ENCODE data around the gene SLC15A4.

Gene SLC15A4

DNA sequence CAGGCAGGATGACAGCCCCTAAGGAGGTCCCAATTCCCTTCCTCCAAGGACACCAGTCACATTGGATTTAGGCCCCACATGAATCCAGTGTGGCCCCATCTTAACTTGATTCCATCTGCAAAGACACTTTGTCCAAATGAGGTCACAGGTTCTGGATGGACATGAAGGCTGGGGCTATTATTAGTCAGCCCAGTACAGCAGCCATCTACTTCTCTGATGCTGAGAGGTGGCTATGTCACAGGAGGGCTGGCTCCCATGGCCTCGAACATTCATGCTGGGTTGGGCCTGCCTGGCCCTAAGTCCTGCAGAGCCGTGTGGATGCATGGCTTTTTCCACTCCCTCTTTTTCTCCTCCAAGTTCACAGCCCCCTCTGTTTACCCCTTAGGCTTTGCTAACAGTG is 35.9 kb downstream of the SLC15A4 start:
- H3K79me2 ChIP-seq (ENCODE audit: control insufficient read depth, insufficient read depth, low read length, poor library complexity), result no peaks in the 10 kb centered on the region
- no peak overlapping the region for H3K14ac ChIP-seq (ENCODE audit: low read length)
- no CpG with 5 or more reads among the region's 2 CpGs for WGBS (ENCODE audit: extremely low coverage, insufficient coverage, insufficient read length)
- H3K23ac ChIP-seq (ENCODE audit: low read length), result no peak overlapping the region
- no peak overlapping the region for H3K9ac ChIP-seq (ENCODE audit: low read length)
- H4K91ac ChIP-seq (ENCODE audit: low read depth, low read length), result no peak overlapping the region
- H4K12ac ChIP-seq (ENCODE audit: low read depth, low read length), result no peak overlapping the region
- peaks cover 17 to 19% of the 10 kb centered on the region in 2 experiments for H3K36me3 ChIP-seq (ENCODE audit: control insufficient read depth in 1 of 2, insufficient read depth in 2 of 2, low read length in 2 of 2)
- no peak overlapping the region for H2AK5ac ChIP-seq (ENCODE audit: low read length)
- H2BK12ac ChIP-seq (ENCODE audit: low read length), result no peak overlapping the region
- H2BK120ac ChIP-seq (ENCODE audit: insufficient read depth, low read length, poor library complexity), result no peak overlapping the region
- no peak overlapping the region for H2BK5ac ChIP-seq (ENCODE audit: low read depth, low read length, poor library complexity)
- no peaks in the 10 kb centered on the region for H3K9me3 ChIP-seq (ENCODE audit: insufficient read depth, low read depth, low read length)
- H3K4me1 ChIP-seq (ENCODE audit: control insufficient read depth in 1 of 2, insufficient read depth in 2 of 2, low read length in 2 of 2), result no peaks in the 10 kb centered on the region
- H3K4ac ChIP-seq (ENCODE audit: low read depth, low read length), result no peak overlapping the region
- no peak overlapping the region for H3K27ac ChIP-seq (ENCODE audit: low read depth, low read length)
- H3K27me3 ChIP-seq (ENCODE audit: insufficient read depth, low read length), result no peaks in the 10 kb centered on the region
- H2AFZ ChIP-seq (ENCODE audit: insufficient read depth, low read length, poor library complexity), result no peak overlapping the region
- no peak overlapping the region for H3K4me2 ChIP-seq (ENCODE audit: low read length)
- no peak overlapping the region for H4K8ac ChIP-seq (ENCODE audit: low read depth, low read length)
- no peak for DNase-seq
- H3K4me3 ChIP-seq (ENCODE audit: low read depth, low read length), result no peak overlapping the region
- H3K18ac ChIP-seq (ENCODE audit: low read length), result no peak overlapping the region
- no peaks in the 10 kb centered on the region for H3K79me1 ChIP-seq (ENCODE audit: low read length)

DNA sequence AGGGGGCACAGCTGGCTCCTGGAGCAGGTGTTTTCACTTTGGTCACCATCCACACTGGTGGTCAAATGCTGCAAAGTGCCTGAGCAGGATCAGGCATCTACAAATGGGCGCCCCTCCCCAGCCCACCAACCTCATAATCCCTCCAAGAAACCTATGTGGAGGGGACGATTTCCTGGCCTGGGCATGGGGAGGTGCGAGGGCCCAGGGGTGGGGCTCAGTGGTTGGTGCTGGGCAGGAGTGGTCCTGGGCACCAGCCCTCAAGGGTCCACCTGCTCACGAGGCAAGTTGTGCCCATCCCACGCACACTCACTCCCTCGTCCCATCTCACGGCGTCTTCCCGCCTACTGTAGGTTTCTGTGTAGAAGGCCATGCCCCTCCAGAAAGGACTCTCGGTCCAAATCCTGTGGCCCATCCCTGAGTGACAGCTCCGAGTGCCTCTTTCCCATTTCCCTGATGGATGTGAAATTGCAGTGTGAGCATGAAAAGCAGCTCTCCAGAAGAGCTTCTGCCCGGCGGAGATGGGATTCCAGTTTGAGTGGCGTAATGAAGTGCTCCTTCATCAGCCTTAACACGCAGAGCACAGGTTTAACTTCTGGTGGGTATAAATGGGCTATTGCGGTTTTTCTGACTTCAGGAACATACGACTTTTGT is 36.9 kb downstream of the SLC15A4 start:
- Histone ChIP-seq H2BK120ac (ENCODE audit: insufficient read depth, low read length, poor library complexity) (no peak overlapping the region), H2AK5ac (ENCODE audit: low read length) (no peak overlapping the region), H3K79me2 (ENCODE audit: control insufficient read depth, insufficient read depth, low read length, poor library complexity) (no peaks in the 10 kb centered on the region), H3K4me2 (ENCODE audit: low read length) (no peak overlapping the region), H3K79me1 (ENCODE audit: low read length) (no peaks in the 10 kb centered on the region), H2AFZ (ENCODE audit: insufficient read depth, low read length, poor library complexity) (no peak overlapping the region), H4K91ac (ENCODE audit: low read depth, low read length) (no peak overlapping the region), H3K27me3 (ENCODE audit: insufficient read depth, low read length) (no peaks in the 10 kb centered on the region), H3K14ac (ENCODE audit: low read length) (no peak overlapping the region), H3K18ac (ENCODE audit: low read length) (no peak overlapping the region), H3K36me3 (ENCODE audit: control insufficient read depth in 1 of 2, insufficient read depth in 2 of 2, low read length in 2 of 2) (peaks cover 9 to 10% of the 10 kb centered on the region in 2 experiments), H3K4ac (ENCODE audit: low read depth, low read length) (no peak overlapping the region), H4K12ac (ENCODE audit: low read depth, low read length) (no peak overlapping the region), H4K8ac (ENCODE audit: low read depth, low read length) (no peak overlapping the region), H3K4me3 (ENCODE audit: low read depth, low read length) (no peak overlapping the region), H3K23ac (ENCODE audit: low read length) (no peak overlapping the region), H2BK12ac (ENCODE audit: low read length) (no peak overlapping the region), H3K27ac (ENCODE audit: low read depth, low read length) (no peak overlapping the region), H3K9me3 (ENCODE audit: insufficient read depth, low read depth, low read length) (no peaks in the 10 kb centered on the region), H3K4me1 (ENCODE audit: control insufficient read depth in 1 of 2, insufficient read depth in 2 of 2, low read length in 2 of 2) (no peaks in the 10 kb centered on the region), H2BK5ac (ENCODE audit: low read depth, low read length, poor library complexity) (no peak overlapping the region), H3K9ac (ENCODE audit: low read length) (no peak overlapping the region)
- no CpG with 5 or more reads among the region's 17 CpGs for WGBS (ENCODE audit: extremely low coverage, insufficient coverage, insufficient read length)
- no peak for DNase-seq

DNA sequence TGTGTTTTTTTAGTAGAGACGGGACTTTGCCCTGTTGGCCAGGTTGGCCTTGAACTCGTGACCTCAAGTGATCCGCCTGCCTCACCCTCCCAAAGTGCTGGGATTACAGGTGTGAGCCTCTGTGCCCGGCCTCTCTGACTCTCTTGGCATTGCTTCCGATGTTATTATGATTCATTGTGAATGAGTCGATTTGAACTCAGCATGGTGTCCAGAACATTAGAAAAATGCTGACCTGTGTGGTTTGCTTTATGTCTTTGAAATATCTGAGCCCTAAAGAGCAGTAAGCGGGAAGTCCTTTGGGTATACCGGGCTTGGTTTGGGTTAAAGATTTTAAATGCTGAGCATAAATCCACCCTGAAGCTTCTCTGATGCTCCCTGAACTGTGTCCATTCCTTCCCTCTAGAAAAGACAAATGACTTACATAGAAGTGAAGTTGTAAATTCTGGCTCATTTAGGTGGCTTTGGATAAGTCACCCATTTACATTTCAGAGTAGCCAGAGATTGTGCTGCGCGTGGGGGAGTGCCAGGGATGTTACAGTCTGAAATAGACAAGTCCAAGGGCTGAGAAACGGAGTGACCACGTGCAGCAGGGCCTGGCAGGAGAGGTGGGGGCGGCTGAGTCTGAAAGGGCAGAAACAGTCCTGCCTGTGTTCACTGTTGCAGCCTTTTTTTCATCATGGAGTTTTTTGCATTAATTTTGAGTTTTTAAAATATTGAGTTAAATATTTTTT is 39.6 kb downstream of the SLC15A4 start:
- no peak overlapping the region for H2AK5ac ChIP-seq (ENCODE audit: low read length)
- H4K8ac ChIP-seq (ENCODE audit: low read depth, low read length), result no peak overlapping the region
- H2BK5ac ChIP-seq (ENCODE audit: low read depth, low read length, poor library complexity), result no peak overlapping the region
- no peaks in the 10 kb centered on the region for H3K36me3 ChIP-seq (ENCODE audit: control insufficient read depth in 1 of 2, insufficient read depth in 2 of 2, low read length in 2 of 2)
- no peak overlapping the region for H3K23ac ChIP-seq (ENCODE audit: low read length)
- H3K14ac ChIP-seq (ENCODE audit: low read length), result no peak overlapping the region
- H3K4me3 ChIP-seq (ENCODE audit: low read depth, low read length), result no peak overlapping the region
- H3K4ac ChIP-seq (ENCODE audit: low read depth, low read length), result no peak overlapping the region
- no peak overlapping the region for H2BK120ac ChIP-seq (ENCODE audit: insufficient read depth, low read length, poor library complexity)
- WGBS (ENCODE audit: extremely low coverage, insufficient coverage, insufficient read length), result no CpG with 5 or more reads among the region's 13 CpGs
- no peak overlapping the region for H3K4me2 ChIP-seq (ENCODE audit: low read length)
- H3K9me3 ChIP-seq (ENCODE audit: insufficient read depth, low read depth, low read length), result no peaks in the 10 kb centered on the region
- no peak overlapping the region for H3K9ac ChIP-seq (ENCODE audit: low read length)
- H3K4me1 ChIP-seq (ENCODE audit: control insufficient read depth in 1 of 2, insufficient read depth in 2 of 2, low read length in 2 of 2), result no peaks in the 10 kb centered on the region
- H3K27ac ChIP-seq (ENCODE audit: low read depth, low read length), result no peak overlapping the region
- no peak overlapping the region for H4K91ac ChIP-seq (ENCODE audit: low read depth, low read length)
- no peak overlapping the region for H2AFZ ChIP-seq (ENCODE audit: insufficient read depth, low read length, poor library complexity)
- H2BK12ac ChIP-seq (ENCODE audit: low read length), result no peak overlapping the region
- no peak for DNase-seq
- no peaks in the 10 kb centered on the region for H3K27me3 ChIP-seq (ENCODE audit: insufficient read depth, low read length)
- no peaks in the 10 kb centered on the region for H3K79me2 ChIP-seq (ENCODE audit: control insufficient read depth, insufficient read depth, low read length, poor library complexity)
- no peak overlapping the region for H4K12ac ChIP-seq (ENCODE audit: low read depth, low read length)
- no peaks in the 10 kb centered on the region for H3K79me1 ChIP-seq (ENCODE audit: low read length)
- H3K18ac ChIP-seq (ENCODE audit: low read length), result no peak overlapping the region

DNA sequence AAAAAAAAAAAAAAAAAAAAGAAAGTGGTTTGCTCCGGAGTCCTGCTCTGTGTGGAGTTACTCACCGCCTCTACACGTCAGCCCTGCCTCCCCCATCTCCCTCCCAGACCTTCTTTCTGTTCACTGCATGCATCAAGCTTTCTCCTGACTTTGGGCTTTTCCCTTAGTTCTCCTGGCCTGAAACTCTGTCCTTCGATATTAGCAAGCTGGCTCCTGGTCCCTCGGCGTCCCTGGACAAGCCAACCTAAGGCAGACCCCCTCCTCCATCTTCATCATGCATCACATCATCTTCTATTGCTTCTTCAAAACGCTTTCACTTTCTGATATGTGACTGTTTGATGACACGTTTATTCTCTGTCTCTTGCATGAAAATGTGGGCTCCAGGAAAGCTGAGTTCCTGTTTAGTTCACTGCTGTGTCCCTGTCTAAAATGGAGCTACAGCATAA is 40.6 kb downstream of the SLC15A4 start:
- H4K8ac ChIP-seq (ENCODE audit: low read depth, low read length), result no peak overlapping the region
- H3K27ac ChIP-seq (ENCODE audit: low read depth, low read length), result no peak overlapping the region
- WGBS (ENCODE audit: extremely low coverage, insufficient coverage, insufficient read length), result no CpG with 5 or more reads among the region's 8 CpGs
- no peak overlapping the region for H2AK5ac ChIP-seq (ENCODE audit: low read length)
- H3K79me2 ChIP-seq (ENCODE audit: control insufficient read depth, insufficient read depth, low read length, poor library complexity), result no peaks in the 10 kb centered on the region
- no peak overlapping the region for H2BK12ac ChIP-seq (ENCODE audit: low read length)
- DNase-seq, result no peak
- no peaks in the 10 kb centered on the region for H3K27me3 ChIP-seq (ENCODE audit: insufficient read depth, low read length)
- no peaks in the 10 kb centered on the region for H3K79me1 ChIP-seq (ENCODE audit: low read length)
- no peak overlapping the region for H3K9ac ChIP-seq (ENCODE audit: low read length)
- H3K14ac ChIP-seq (ENCODE audit: low read length), result no peak overlapping the region
- no peak overlapping the region for H2AFZ ChIP-seq (ENCODE audit: insufficient read depth, low read length, poor library complexity)
- H3K4me3 ChIP-seq (ENCODE audit: low read depth, low read length), result no peak overlapping the region
- H3K36me3 ChIP-seq (ENCODE audit: control insufficient read depth in 1 of 2, insufficient read depth in 2 of 2, low read length in 2 of 2), result no peaks in the 10 kb centered on the region
- H3K4me1 ChIP-seq (ENCODE audit: control insufficient read depth in 1 of 2, insufficient read depth in 2 of 2, low read length in 2 of 2), result no peaks in the 10 kb centered on the region
- no peak overlapping the region for H4K91ac ChIP-seq (ENCODE audit: low read depth, low read length)
- no peak overlapping the region for H3K23ac ChIP-seq (ENCODE audit: low read length)
- H3K4ac ChIP-seq (ENCODE audit: low read depth, low read length), result no peak overlapping the region
- H2BK5ac ChIP-seq (ENCODE audit: low read depth, low read length, poor library complexity), result no peak overlapping the region
- no peaks in the 10 kb centered on the region for H3K9me3 ChIP-seq (ENCODE audit: insufficient read depth, low read depth, low read length)
- H2BK120ac ChIP-seq (ENCODE audit: insufficient read depth, low read length, poor library complexity), result no peak overlapping the region
- no peak overlapping the region for H3K18ac ChIP-seq (ENCODE audit: low read length)
- H4K12ac ChIP-seq (ENCODE audit: low read depth, low read length), result no peak overlapping the region
- H3K4me2 ChIP-seq (ENCODE audit: low read length), result no peak overlapping the region
